Activated T-cell treated with anti-CD3 and anti-CD28 coated beads, Interleukin-2, amount 50 U/mL, for 24 hours (primary cell): Measurements from ENCODE around the gene CHI3L1.

Experiments used
- DNase-seq: peaks from one replicate; pipeline ENCODE4 v3.0.0-alpha.2; 2020
- H3K27ac Mint-ChIP-seq: 2 replicates; pipeline ENCODE4 v1.8.0; 2020; ENCODE audit warnings: mild to moderate bottlenecking, mixed read lengths
- H3K27me3 Mint-ChIP-seq: 2 replicates; pipeline ENCODE4 v1.8.0; 2020; ENCODE audit warnings: mixed read lengths
- H3K36me3 Mint-ChIP-seq: 2 replicates; pipeline ENCODE4 v1.8.0; 2020; ENCODE audit warnings: low read depth, mixed read lengths
- H3K4me1 Mint-ChIP-seq: 2 replicates; pipeline ENCODE4 v1.8.0; 2020; ENCODE audit warnings: low read depth, mixed read lengths
- H3K4me3 Mint-ChIP-seq: 2 replicates; pipeline ENCODE4 v1.8.0; 2020; ENCODE audit warnings: mild to moderate bottlenecking, moderate library complexity, mixed read lengths
- H3K9me3 Mint-ChIP-seq: 2 replicates; pipeline ENCODE4 v1.8.0; 2020; ENCODE audit warnings: mixed read lengths

Gene CHI3L1

DNA sequence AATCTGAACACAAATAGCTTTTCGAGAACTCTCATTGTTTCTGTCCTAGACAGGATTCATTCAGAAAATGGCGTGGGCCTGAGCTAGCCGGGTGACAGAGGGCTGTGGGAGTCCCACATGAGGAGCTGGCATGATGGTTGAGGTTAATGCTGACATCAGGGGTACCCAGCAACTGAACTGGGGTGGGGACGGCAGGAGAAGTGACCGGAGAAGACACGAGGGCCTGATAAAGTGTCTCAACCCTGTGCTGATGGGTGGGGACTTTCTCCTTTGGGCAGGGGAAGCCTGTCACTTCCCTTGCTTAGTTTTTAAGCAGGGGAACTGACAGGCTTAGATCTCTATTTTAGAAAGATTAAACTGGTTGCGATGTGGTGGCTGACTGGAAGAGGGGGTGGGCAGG is 28.4 kb upstream of the CHI3L1 start:
- no peak overlapping the region for H3K27ac Mint-ChIP-seq
- H3K4me3 Mint-ChIP-seq = no peak overlapping the region
- peaks cover 13% of the 10 kb centered on the region for H3K27me3 Mint-ChIP-seq

GRCh38 chr1:203213126-203213525 is 26.6 kb upstream of the CHI3L1 start:
- H3K9me3 Mint-ChIP-seq = no peaks in the 10 kb centered on the region
- no peak for DNase-seq
- H3K27ac Mint-ChIP-seq = no peak overlapping the region
- H3K36me3 Mint-ChIP-seq = no peaks in the 10 kb centered on the region
- no peak overlapping the region for H3K4me3 Mint-ChIP-seq
- H3K4me1 Mint-ChIP-seq = no peaks in the 10 kb centered on the region
- peaks cover 13% of the 10 kb centered on the region for H3K27me3 Mint-ChIP-seq

More for the DNA sequence above, 28.4 kb upstream of the CHI3L1 start:
- Mint-ChIP-seq H3K4me1 (no peaks in the 10 kb centered on the region), H3K9me3 (no peaks in the 10 kb centered on the region), H3K36me3 (no peaks in the 10 kb centered on the region)
- DNase-seq = no peak

GRCh38 chr1:203211812-203212211 is 25.3 kb upstream of the CHI3L1 start:
- Mint-ChIP-seq H3K4me3 (no peak overlapping the region), H3K4me1 (no peaks in the 10 kb centered on the region), H3K27me3 (peaks cover 10% of the 10 kb centered on the region), H3K27ac (no peak overlapping the region), H3K9me3 (no peaks in the 10 kb centered on the region), H3K36me3 (no peaks in the 10 kb centered on the region)
- no peak for DNase-seq

DNA sequence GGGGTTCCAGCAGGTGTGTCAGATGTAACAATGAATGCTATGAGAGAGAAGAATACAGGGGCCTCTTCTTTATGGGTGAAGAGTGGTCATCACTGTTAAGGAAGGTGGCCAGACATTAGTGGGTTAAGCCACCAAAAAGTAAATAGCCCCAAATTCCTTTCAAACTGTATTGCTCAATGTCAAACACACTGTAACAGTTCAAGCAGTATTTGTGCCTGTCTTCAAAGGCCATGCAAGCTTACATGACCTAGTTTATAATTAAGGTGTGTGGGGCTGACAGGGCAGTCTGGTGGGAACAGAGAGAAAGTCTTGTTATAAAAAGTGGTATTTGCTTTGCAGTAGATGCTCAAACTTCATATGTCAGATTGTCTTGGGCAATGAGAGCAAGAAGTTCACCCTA is 24.5 kb upstream of the CHI3L1 start:
- no peak overlapping the region for H3K4me3 Mint-ChIP-seq
- no peaks in the 10 kb centered on the region for H3K36me3 Mint-ChIP-seq
- DNase-seq = no peak
- H3K9me3 Mint-ChIP-seq = no peaks in the 10 kb centered on the region
- no peaks in the 10 kb centered on the region for H3K4me1 Mint-ChIP-seq
- H3K27ac Mint-ChIP-seq = no peak overlapping the region
- peaks cover 4% of the 10 kb centered on the region for H3K27me3 Mint-ChIP-seq

GRCh38 chr1:203210350-203210749 is 23.8 kb upstream of the CHI3L1 start:
- no peaks in the 10 kb centered on the region for H3K36me3 Mint-ChIP-seq
- DNase-seq = no peak
- H3K9me3 Mint-ChIP-seq = no peaks in the 10 kb centered on the region
- peaks cover 3% of the 10 kb centered on the region for H3K27me3 Mint-ChIP-seq
- no peak overlapping the region for H3K27ac Mint-ChIP-seq
- H3K4me3 Mint-ChIP-seq = no peak overlapping the region
- no peaks in the 10 kb centered on the region for H3K4me1 Mint-ChIP-seq

DNA sequence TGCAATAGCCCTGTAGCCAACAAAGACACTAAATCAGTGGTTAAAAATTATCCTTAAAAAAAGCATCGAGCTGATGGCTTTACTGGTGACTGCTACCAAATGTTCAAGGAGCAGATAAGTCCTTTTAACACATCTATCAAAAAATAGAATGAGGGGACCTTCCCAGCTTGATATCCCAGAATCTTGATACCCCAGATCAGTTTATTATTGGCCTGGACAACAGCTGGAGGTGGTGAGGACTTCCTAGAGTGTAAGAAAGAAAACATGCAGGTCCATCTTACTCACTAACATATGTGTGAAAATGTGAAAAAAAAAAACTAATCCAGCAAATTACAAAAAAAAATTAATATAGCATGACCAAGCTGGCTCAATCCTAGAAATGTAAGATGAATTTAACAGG is 21.7 kb upstream of the CHI3L1 start:
- Mint-ChIP-seq H3K4me3 (no peak overlapping the region), H3K27me3 (no peaks in the 10 kb centered on the region), H3K27ac (no peak overlapping the region), H3K9me3 (no peaks in the 10 kb centered on the region), H3K36me3 (no peaks in the 10 kb centered on the region), H3K4me1 (no peaks in the 10 kb centered on the region)
- no peak for DNase-seq

DNA sequence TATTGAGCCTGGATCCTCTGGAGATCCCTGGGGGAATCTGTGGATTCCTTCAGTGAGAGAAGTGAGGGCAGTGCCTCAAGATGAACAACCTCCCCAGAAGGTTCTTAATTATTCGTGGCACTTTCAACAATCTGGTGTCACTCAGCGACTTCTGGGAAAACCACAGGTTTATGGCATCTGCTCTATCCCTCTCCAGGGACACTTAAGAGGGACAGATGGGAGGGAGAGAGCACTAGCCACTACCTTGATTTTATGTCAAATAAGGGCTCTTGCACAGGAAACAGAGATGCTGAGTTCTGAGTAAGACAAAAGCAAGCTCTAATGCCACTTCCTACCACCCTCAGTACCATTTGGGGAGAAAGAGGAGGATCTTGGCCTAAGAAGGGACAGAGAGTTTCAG is 21.2 kb upstream of the CHI3L1 start:
- Mint-ChIP-seq H3K36me3 (no peaks in the 10 kb centered on the region), H3K4me3 (no peak overlapping the region), H3K9me3 (no peaks in the 10 kb centered on the region), H3K27ac (no peak overlapping the region), H3K4me1 (no peaks in the 10 kb centered on the region), H3K27me3 (no peaks in the 10 kb centered on the region)
- no peak for DNase-seq

- DNase-seq = no peak
- Mint-ChIP-seq H3K36me3 (no peaks in the 10 kb centered on the region), H3K4me3 (no peak overlapping the region), H3K27ac (no peak overlapping the region), H3K4me1 (no peaks in the 10 kb centered on the region), H3K9me3 (no peaks in the 10 kb centered on the region), H3K27me3 (no peaks in the 10 kb centered on the region)
Measured at GRCh38 chr1:203206129-203206687, 19.7 kb upstream of the CHI3L1 start.

- H3K9me3 Mint-ChIP-seq = no peaks in the 10 kb centered on the region
- no peaks in the 10 kb centered on the region for H3K36me3 Mint-ChIP-seq
- H3K27ac Mint-ChIP-seq = no peak overlapping the region
- H3K27me3 Mint-ChIP-seq = peaks cover 7% of the 10 kb centered on the region
- H3K4me1 Mint-ChIP-seq = no peaks in the 10 kb centered on the region
- no peak for DNase-seq
- H3K4me3 Mint-ChIP-seq = no peak overlapping the region
Measured at GRCh38 chr1:203204756-203205155, 18.3 kb upstream of the CHI3L1 start.

DNA sequence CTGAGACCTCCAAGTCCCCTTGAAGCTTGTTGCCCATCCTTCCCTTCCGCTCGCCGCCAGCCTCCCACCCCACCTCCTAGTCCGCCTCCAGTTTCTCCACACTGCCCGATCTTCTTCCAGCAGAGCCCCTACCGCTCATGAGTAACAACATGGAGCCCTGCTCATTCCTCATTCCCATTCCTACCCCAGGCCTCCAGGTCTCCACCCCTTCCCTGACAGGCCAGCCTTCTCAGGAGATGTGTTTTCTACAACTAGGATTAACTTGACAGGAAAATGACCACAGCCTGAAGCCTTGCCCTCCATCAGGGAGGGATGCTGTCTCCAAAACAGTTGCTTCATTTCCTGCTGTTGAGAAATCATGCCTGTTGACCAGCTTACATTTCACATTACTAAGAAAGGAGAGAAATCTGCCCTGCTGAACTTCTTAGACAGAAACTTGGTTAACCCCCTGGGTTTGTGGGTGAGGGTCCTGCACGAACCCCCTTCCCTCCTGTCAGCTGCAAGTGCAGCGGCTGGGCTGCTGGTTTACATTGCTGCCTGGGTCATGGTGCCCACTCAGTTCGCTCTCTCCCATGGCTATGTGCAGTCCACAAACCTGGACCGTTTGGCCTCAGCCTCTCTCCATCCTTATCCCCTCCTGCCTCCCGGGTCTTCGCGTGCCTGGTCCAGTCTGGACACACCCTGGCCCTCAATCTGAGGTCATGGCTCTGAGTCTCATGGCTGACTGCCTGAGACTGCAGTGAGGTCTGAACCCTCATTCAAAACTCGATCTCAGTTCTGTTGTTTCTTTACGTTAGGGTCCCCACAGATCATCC is 16.1 kb upstream of the CHI3L1 start:
- H3K4me3 Mint-ChIP-seq = no peak overlapping the region
- H3K27ac Mint-ChIP-seq = no peak overlapping the region
- H3K27me3 Mint-ChIP-seq = peaks cover 9% of the 10 kb centered on the region
- DNase-seq = no peak
- no peaks in the 10 kb centered on the region for H3K9me3 Mint-ChIP-seq
- H3K36me3 Mint-ChIP-seq = no peaks in the 10 kb centered on the region
- H3K4me1 Mint-ChIP-seq = no peaks in the 10 kb centered on the region

DNA sequence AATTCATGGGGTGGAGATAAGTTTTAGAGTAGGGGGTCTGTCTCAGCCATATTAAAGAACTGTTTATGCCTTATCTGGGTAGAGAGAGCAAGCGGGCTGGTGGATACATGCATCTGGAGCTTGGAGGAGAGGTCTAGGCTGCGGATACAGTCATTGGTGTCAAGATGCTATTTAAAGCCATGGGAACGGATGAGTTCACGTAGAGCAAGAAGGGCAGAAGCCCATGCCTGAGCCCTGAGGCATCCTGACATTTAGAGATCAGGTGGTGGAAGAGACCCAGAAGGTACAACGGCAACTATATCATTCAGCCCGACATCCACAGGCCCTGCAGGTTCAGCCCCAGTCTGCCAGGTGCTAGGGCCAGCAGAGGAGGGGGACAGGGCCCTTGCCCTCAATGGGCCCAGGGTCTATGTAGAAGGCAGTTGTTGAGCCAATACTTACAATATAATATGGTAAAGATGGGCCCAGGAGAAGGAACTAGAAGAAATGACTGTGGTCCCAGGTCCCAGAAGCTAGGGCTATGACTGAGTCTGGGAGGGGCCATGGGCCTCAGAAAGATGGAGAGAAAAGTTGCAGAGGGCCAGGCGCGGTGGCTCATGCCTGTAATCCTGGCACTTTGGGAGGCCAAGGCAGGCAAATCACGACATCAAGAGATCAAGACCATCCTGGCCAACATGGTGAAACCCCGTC is 15.2 kb upstream of the CHI3L1 start:
- no peak for DNase-seq
- Mint-ChIP-seq H3K27ac (no peak overlapping the region), H3K4me1 (no peaks in the 10 kb centered on the region), H3K27me3 (peaks cover 9% of the 10 kb centered on the region), H3K4me3 (no peak overlapping the region), H3K9me3 (no peaks in the 10 kb centered on the region), H3K36me3 (no peaks in the 10 kb centered on the region)

DNA sequence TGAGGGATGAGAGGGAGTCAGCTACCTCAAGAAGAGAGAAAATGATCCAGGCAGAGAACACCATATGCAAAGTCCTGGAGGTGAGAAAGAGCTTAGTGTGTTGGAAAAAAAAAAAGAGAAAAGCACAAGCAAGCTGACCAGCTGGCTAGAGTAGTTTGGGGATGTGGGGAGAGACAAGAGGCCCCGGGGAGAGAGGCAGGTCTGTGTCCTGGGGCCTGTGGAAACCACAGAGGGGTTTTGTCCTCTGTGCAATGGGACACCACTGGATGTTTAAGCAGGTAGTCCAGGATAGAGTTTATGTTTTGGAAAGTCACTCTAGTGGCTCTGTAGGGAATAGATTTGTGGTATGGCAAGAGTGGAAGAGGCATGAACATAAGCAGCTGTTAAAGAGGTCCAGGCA is 14.4 kb upstream of the CHI3L1 start:
- H3K36me3 Mint-ChIP-seq = no peaks in the 10 kb centered on the region
- H3K4me1 Mint-ChIP-seq = no peaks in the 10 kb centered on the region
- no peak overlapping the region for H3K4me3 Mint-ChIP-seq
- H3K9me3 Mint-ChIP-seq = no peaks in the 10 kb centered on the region
- H3K27ac Mint-ChIP-seq = no peak overlapping the region
- peaks cover 9% of the 10 kb centered on the region for H3K27me3 Mint-ChIP-seq
- no peak for DNase-seq

DNA sequence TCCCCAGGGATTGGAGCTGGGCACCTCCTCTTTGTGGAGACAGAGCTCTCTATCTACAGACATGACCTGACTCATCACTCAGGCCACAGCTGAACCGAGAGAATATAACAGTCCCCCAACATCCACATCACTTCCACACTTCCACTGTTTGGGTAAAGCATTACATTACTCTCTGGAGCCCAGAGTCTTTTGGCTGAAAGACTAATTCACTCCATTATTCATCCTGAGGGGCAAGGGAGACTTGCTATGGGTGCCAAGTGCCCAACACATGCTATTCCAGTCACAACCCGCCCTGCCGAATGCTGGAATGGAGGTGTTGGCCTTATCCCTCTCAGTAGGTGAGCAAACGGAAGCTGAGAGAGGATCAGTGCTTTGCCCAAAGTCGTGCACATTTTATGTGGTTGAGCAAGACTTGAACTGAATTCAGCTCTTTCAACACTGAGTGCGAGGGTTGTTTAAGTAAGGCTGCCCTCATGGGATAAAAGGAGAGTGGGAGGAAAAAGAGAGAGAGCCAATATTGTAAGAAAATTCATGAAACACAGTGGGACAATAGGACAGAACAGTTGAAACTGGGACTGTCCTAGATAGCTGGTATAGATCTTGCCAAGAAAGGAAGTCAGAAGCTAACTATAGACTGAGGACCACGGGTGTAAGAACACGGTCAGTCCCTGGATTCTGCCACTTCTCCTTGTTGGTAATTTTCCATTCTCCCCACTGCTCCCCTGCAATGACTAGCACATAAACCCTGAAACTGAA is 13.5 kb upstream of the CHI3L1 start:
- peaks cover 9% of the 10 kb centered on the region for H3K27me3 Mint-ChIP-seq
- H3K4me3 Mint-ChIP-seq = no peak overlapping the region
- no peaks in the 10 kb centered on the region for H3K9me3 Mint-ChIP-seq
- H3K27ac Mint-ChIP-seq = no peak overlapping the region
- no peak for DNase-seq
- no peaks in the 10 kb centered on the region for H3K36me3 Mint-ChIP-seq
- no peaks in the 10 kb centered on the region for H3K4me1 Mint-ChIP-seq

DNA sequence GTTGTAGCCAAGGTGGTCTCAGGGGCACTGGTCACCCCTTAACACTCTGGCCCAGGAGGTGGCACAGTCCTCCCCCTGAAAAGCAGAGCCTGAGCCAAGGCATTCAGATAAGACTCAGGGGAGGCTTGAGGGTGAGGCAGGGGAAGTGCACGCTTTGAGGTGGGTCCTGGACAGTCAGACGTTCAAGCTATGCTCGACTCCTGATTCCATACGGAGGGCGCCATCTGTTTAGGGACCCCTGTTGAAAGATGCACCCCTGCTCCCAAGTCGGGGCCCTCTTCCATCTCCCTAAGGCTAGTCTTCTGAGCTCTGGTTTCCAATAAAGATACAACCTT is 12.9 kb upstream of the CHI3L1 start:
- H3K27ac Mint-ChIP-seq = no peak overlapping the region

GRCh38 chr1:203199002-203199401 is 12.5 kb upstream of the CHI3L1 start:
- H3K27ac Mint-ChIP-seq = no peak overlapping the region
- no peak overlapping the region for H3K4me3 Mint-ChIP-seq
- H3K36me3 Mint-ChIP-seq = no peaks in the 10 kb centered on the region
- H3K4me1 Mint-ChIP-seq = no peaks in the 10 kb centered on the region
- H3K9me3 Mint-ChIP-seq = no peaks in the 10 kb centered on the region
- no peak for DNase-seq
- H3K27me3 Mint-ChIP-seq = peaks cover 9% of the 10 kb centered on the region

More for the DNA sequence above, 12.9 kb upstream of the CHI3L1 start:
- no peaks in the 10 kb centered on the region for H3K9me3 Mint-ChIP-seq
- no peak for DNase-seq
- no peaks in the 10 kb centered on the region for H3K36me3 Mint-ChIP-seq
- H3K4me1 Mint-ChIP-seq = no peaks in the 10 kb centered on the region
- H3K4me3 Mint-ChIP-seq = no peak overlapping the region
- H3K27me3 Mint-ChIP-seq = peaks cover 9% of the 10 kb centered on the region
